Fibroblast of lung (primary cell): ENCODE measurements around the gene FKBP4.

Experiments used
- EZH2 ChIP-seq: IDR thresholded peaks from 2 replicates; pipeline ENCODE4 v1.5.1; 2012; ENCODE audit warnings: low read length, control low read depth, mild to moderate bottlenecking; ENCODE audit errors: missing control alignments
- TF ChIP-seq, protein P1 (sequence below), 2 donors: IDR thresholded peaks in 1 of 2; conservative IDR thresholded peaks in 1 of 2; 1 replicate in 1 of 2; 2 replicates in 1 of 2; pipeline ENCODE4 v1.5.1; 2011 to 2012; ENCODE audit warnings: low read length in 2 of 2, control low read depth in 1 of 2, inconsistent platforms in 1 of 2, low read depth in 1 of 2, mild to moderate bottlenecking in 1 of 2

DNA sequence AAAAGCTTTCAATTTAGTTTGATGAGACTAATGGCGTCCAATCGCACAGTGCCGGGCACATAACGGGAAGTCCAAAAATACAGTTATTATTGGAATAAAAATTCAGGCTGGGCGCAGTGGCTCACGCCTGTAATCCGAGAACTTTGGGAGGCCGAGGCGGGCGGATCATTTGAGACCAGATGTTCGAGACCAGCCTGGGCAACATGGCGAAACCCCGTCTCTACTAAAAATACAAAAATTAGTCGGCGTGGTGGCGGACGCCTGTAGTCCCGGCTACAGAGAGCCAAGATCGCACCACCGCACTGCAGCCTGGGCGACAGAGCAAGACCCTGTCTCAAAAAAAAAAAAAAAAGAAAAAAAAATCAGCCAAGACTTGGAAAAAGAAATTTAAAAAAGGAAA is 1.2 kb upstream of the FKBP4 start:
- TF ChIP-seq, protein P1, sequence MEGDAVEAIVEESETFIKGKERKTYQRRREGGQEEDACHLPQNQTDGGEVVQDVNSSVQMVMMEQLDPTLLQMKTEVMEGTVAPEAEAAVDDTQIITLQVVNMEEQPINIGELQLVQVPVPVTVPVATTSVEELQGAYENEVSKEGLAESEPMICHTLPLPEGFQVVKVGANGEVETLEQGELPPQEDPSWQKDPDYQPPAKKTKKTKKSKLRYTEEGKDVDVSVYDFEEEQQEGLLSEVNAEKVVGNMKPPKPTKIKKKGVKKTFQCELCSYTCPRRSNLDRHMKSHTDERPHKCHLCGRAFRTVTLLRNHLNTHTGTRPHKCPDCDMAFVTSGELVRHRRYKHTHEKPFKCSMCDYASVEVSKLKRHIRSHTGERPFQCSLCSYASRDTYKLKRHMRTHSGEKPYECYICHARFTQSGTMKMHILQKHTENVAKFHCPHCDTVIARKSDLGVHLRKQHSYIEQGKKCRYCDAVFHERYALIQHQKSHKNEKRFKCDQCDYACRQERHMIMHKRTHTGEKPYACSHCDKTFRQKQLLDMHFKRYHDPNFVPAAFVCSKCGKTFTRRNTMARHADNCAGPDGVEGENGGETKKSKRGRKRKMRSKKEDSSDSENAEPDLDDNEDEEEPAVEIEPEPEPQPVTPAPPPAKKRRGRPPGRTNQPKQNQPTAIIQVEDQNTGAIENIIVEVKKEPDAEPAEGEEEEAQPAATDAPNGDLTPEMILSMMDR (conservative IDR thresholded peaks at IDR 0.05 in 1 of 2, IDR thresholded peaks at IDR 0.05 in 1 of 2; ENCODE audit: low read depth in 1 of 2, low read length in 2 of 2) = no peak
- no peak for TF ChIP-seq EZH2
